Kidney epithelial cell (primary cell): ENCODE data around the gene SHISA9. TPM values are rescaled to one million over a fixed set of nuclear protein-coding genes. Genes with fewer than 3 reads are reported as not detected.

ENCODE experiments used
- DNase-seq: peaks from one replicate; pipeline ENCODE4 v3.0.0-alpha.2; 2010; ENCODE audit warnings: low read depth
- H3K27me3 ChIP-seq: 2 replicates; pipeline ENCODE4 v1.6.0; 2011; ENCODE audit warnings: low read length; ENCODE audit not compliant: control insufficient read depth, insufficient read depth
- H3K36me3 ChIP-seq: 2 replicates; pipeline ENCODE4 v1.5.1; 2011; ENCODE audit warnings: low read length; ENCODE audit not compliant: control insufficient read depth, insufficient read depth
- H3K4me3 ChIP-seq: 2 replicates; pipeline ENCODE4 v1.5.1; 2011; ENCODE audit warnings: low read depth, mild to moderate bottlenecking, control low read depth, low read length
- CTCF ChIP-seq: IDR thresholded peaks from 2 replicates; pipeline ENCODE4 v1.5.1; 2011; ENCODE audit warnings: mild to moderate bottlenecking, moderate library complexity, low read length, control low read depth, inconsistent platforms; ENCODE audit not compliant: insufficient read depth, poor library complexity, severe bottlenecking
- total RNA-seq: library from RNA; depleted of rRNA; stranded (reverse); fragments of >200 nt; gene quantifications from 2 replicates; pipeline ENCODE4 v1.2.3, GENCODE V29; 2015

Gene SHISA9
- total RNA-seq, 1 donor from 2014 or later: 32.8 TPM

- Histone ChIP-seq H3K27me3 (no peaks in the 10 kb centered on the region), H3K36me3 (no peaks in the 10 kb centered on the region), H3K4me3 (no peak overlapping the region)
- DNase-seq: no peak
- TF ChIP-seq CTCF: no peak
Observed at GRCh38 chr16:12878973-12879372, 22.4 kb upstream of the SHISA9 start.

- H3K4me3 ChIP-seq: no peak overlapping the region
- no peaks in the 10 kb centered on the region for H3K27me3 ChIP-seq
- no peaks in the 10 kb centered on the region for H3K36me3 ChIP-seq
- DNase-seq: no peak
- TF ChIP-seq CTCF: no peak
Observed at GRCh38 chr16:12879812-12880211, 21.6 kb upstream of the SHISA9 start.

- no peak overlapping the region for H3K4me3 ChIP-seq
- DNase-seq: no peak
- no peak for TF ChIP-seq CTCF
Observed at GRCh38 chr16:12881182-12881581, 20.2 kb upstream of the SHISA9 start.

GRCh38 chr16:12881740-12882139 is 19.7 kb upstream of the SHISA9 start:
- no peak for TF ChIP-seq CTCF
- Histone ChIP-seq H3K4me3 (no peak overlapping the region), H3K36me3 (no peaks in the 10 kb centered on the region), H3K27me3 (no peaks in the 10 kb centered on the region)
- no peak for DNase-seq

More at GRCh38 chr16:12881182-12881581, 20.2 kb upstream of the SHISA9 start:
- H3K27me3 ChIP-seq: no peaks in the 10 kb centered on the region
- no peaks in the 10 kb centered on the region for H3K36me3 ChIP-seq

- Histone ChIP-seq H3K27me3 (no peaks in the 10 kb centered on the region), H3K4me3 (no peak overlapping the region), H3K36me3 (no peaks in the 10 kb centered on the region)
- no peak for DNase-seq
- no peak for TF ChIP-seq CTCF
Observed at GRCh38 chr16:12885742-12886141, 15.7 kb upstream of the SHISA9 start.

- Histone ChIP-seq H3K36me3 (no peaks in the 10 kb centered on the region), H3K4me3 (no peak overlapping the region), H3K27me3 (no peaks in the 10 kb centered on the region)
- no peak for DNase-seq
- TF ChIP-seq CTCF: no peak
Observed at GRCh38 chr16:12891836-12892235, 9.6 kb upstream of the SHISA9 start.
